ENCODE measurements around the gene WLS.

- no peak for TF ChIP-seq CTCF (IDR thresholded peaks at IDR 0.05)
- TF ChIP-seq POLR2A (IDR thresholded peaks at IDR 0.05), result no peak
- no peak for TF ChIP-seq EP300 (IDR thresholded peaks at IDR 0.05)
Observed at GRCh38 chr1:68165665-68166064, 66.7 kb downstream of the WLS start.
